ENCODE results near the gene CHPF2. TPM values are rescaled to one million over a fixed set of nuclear protein-coding genes. Genes with fewer than 3 reads are reported as not detected.

Gene CHPF2
- total RNA-seq, 2 donors from 2014 or later: 39.4 to 41.6 TPM

DNA sequence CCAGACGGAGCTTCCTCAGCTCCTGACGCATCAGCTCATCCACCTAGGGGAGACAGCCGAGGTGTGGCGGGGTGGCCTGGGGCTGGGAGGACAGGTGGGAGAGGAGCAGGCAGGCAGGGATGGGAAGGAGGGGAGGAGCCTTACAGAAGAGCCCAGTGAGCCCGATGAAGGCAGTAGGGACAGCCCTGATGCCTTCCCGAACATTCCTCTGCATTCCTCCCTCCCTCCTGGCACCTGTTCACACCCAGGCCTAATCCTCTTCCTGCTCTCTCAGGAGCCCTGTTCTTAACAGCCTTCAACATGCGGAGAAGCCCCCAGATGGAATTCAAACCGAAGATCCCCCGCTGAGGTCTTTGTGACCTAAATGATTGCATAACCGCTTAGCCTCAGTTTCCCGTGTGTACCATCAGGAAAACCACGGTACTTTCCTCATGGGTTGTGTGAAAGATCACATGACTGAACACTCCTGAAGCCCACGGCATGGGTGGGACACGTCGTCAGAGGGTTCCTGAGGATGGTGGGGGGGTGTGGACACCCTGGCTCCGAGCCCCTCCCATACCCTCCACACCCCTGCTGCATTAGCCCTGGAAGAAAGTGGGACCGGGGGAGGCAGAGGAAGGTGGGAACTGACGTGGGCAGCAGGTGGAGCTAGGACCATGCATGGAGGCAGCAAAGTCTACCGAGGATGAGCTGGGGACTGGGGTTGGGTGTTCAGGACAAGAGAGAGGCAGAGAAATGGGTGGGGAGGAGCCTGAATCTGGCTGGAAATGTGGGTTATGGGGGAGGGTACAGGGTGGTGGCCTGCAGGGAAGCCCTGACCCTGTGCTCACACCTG lies 36.5 kb upstream of the CHPF2 start:
- DNase-seq: no peak
- no peak overlapping the region for H3K27ac Mint-ChIP-seq

DNA sequence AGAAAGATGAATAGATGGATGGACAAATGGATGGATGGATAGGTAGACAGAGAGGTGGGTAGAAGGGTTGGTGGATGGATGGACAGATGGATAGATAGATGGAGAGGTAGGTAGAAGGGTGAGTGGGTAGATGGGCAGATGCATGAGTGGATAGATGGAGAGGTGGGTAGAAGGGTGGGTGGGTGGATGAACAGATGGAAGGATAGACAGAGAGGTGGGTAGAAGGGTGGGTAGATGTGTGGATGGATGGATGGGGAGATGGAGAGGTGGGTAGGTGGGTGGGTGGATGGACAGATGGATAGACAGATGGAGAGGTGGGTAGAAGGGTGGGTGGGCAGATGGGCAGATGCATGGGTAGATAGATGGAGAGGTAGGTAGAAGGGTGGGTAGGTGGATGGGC lies 34.4 kb upstream of the CHPF2 start:
- Mint-ChIP-seq H3K4me1 (peaks cover 21% of the 10 kb centered on the region), H3K4me3 (no peak overlapping the region), H3K36me3 (ENCODE audit: low read depth) (no peaks in the 10 kb centered on the region), H3K27ac (no peak overlapping the region), H3K27me3 (no peaks in the 10 kb centered on the region)
- H3K9me3 ChIP-seq (ENCODE audit: control insufficient read depth, low read length, poor library complexity, severe bottlenecking): no peaks in the 10 kb centered on the region
- DNase-seq (no peak), ATAC-seq (no peak)

More for the DNA sequence above, 36.5 kb upstream of the CHPF2 start:
- no peak overlapping the region for H3K4me3 Mint-ChIP-seq
- peaks cover 18% of the 10 kb centered on the region for H3K4me1 Mint-ChIP-seq
- no peaks in the 10 kb centered on the region for H3K36me3 Mint-ChIP-seq (ENCODE audit: low read depth)
- no peak for ATAC-seq
- H3K9me3 ChIP-seq (ENCODE audit: control insufficient read depth, low read length, poor library complexity, severe bottlenecking): no peaks in the 10 kb centered on the region
- no peaks in the 10 kb centered on the region for H3K27me3 Mint-ChIP-seq

DNA sequence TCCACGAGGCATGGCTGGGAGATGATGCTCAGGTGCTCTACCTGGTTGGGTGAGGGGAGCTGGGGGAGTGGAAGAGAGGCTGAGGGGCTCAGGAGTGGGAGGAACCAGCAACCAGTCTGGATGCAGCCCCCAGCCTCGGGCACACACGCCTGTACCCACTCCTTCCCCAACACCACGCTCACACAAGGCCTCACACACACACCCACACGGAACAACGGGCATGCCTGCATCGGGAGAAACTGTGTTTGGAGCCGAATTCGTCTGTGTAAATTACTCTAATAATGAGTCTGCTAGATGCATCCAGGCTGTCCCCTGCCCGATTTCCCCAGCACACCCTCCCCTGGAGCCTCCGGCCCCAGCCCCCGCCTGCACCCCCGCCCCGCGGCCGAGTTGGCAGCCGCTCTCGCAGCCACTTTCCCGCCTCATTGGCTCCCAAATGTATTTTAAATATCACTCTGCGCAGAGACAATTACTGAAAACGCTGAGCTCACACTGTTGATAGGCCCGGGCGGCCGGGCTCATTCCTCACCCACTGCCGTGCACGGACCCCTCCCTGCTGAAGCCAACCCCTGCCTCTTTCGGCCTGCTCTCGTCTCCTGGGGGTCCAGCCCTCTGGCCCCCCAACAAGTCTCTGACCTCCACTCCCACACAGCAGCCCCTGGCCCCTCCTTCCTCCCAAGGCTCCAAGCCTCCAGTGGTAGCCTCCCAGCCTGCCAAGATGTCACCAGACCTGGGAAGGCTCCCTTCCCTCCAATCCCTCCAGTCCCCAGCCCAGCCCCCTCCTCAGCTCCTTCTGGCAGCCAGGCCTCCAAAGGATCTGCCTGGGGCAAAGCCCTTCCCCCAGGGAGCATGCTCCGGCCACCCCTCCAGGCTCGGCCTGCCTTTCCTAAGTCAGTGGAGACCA lies 33.1 kb upstream of the CHPF2 start:
- Mint-ChIP-seq H3K36me3 (ENCODE audit: low read depth) (no peaks in the 10 kb centered on the region), H3K4me3 (no peak overlapping the region), H3K27ac (no peak overlapping the region), H3K27me3 (no peaks in the 10 kb centered on the region), H3K4me1 (peaks cover 12% of the 10 kb centered on the region)
- no peak for ATAC-seq
- H3K9me3 ChIP-seq (ENCODE audit: control insufficient read depth, low read length, poor library complexity, severe bottlenecking): no peaks in the 10 kb centered on the region
- DNase-seq: no peak

DNA sequence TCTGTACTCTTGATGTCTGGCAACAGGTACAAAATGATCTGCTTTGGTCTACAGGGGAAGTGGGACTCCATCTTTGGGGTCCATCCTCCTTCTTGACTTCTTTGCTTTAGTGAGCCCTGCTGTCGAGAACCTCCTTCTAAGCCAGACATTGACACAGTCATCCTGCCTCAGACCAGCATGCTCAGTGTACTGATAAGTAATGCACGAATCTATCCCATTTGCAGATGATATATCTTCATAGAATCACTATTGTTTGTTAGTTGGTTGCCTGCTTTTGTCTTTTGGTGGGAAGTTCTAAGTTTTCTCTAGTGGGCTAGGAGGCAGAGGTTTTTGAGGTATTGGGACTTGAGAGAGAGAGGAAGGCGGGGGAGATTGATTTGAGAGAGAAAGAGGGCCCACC lies 30.9 kb upstream of the CHPF2 start:
- no peaks in the 10 kb centered on the region for H3K9me3 ChIP-seq (ENCODE audit: control insufficient read depth, low read length, poor library complexity, severe bottlenecking)
- no peaks in the 10 kb centered on the region for H3K36me3 Mint-ChIP-seq (ENCODE audit: low read depth)
- ATAC-seq (no peak), DNase-seq (no peak)
- H3K27me3 Mint-ChIP-seq: no peaks in the 10 kb centered on the region
- no peak overlapping the region for H3K4me3 Mint-ChIP-seq
- peak overlapping the region; percentile 57 for H3K27ac Mint-ChIP-seq
- peaks cover 20% of the 10 kb centered on the region for H3K4me1 Mint-ChIP-seq

DNA sequence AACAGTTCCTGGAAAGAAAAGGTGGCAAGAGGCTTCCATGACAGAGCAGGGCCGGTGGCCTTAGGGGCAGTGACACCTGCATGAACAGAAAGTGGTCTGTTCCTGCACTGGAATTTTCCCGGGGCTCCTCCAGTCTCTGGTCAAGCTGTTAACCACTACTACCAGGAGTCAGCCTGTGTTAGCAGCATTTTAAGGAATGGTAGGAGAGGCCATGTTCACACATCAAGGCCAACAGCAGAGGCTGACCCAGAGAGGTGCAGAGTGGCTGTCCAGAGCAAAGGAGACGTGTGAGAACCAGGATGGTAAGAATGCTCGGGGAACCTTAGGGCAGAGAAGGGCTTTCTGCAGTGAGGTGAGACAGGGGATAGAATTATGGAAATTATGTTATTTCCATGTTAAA lies 30.5 kb upstream of the CHPF2 start:
- no peak for ATAC-seq
- no peaks in the 10 kb centered on the region for H3K36me3 Mint-ChIP-seq (ENCODE audit: low read depth)
- no peaks in the 10 kb centered on the region for H3K27me3 Mint-ChIP-seq
- H3K4me3 Mint-ChIP-seq: no peak overlapping the region
- H3K4me1 Mint-ChIP-seq: peaks cover 23% of the 10 kb centered on the region
- H3K9me3 ChIP-seq (ENCODE audit: control insufficient read depth, low read length, poor library complexity, severe bottlenecking): no peaks in the 10 kb centered on the region
- no peak for DNase-seq
- H3K27ac Mint-ChIP-seq: peak overlapping the region; percentile 57

DNA sequence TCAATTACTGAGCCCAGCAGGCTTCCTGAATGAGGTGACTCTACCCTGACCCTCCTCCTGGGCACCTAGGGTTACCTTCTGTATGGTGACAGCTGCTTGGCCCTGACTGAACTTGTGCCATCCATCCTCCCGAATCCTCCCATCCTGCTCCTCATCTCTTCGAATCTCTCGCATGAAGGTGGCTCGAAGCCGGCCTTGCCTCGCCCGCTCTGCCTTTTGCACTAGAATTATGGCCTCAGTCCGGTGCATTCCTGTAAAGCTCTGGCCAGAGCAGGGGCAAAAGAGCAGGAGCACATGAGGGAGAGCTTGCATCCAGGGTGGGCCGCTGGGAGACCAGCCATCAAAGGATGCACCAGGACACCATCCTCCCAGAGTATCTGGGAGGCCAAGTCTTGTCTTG lies 29.4 kb upstream of the CHPF2 start:
- Mint-ChIP-seq H3K36me3 (ENCODE audit: low read depth) (no peaks in the 10 kb centered on the region), H3K4me1 (peaks cover 34% of the 10 kb centered on the region), H3K4me3 (no peak overlapping the region), H3K27me3 (no peaks in the 10 kb centered on the region), H3K27ac (no peak overlapping the region)
- H3K9me3 ChIP-seq (ENCODE audit: control insufficient read depth, low read length, poor library complexity, severe bottlenecking): no peaks in the 10 kb centered on the region
- no peak for ATAC-seq
- no peak for DNase-seq

DNA sequence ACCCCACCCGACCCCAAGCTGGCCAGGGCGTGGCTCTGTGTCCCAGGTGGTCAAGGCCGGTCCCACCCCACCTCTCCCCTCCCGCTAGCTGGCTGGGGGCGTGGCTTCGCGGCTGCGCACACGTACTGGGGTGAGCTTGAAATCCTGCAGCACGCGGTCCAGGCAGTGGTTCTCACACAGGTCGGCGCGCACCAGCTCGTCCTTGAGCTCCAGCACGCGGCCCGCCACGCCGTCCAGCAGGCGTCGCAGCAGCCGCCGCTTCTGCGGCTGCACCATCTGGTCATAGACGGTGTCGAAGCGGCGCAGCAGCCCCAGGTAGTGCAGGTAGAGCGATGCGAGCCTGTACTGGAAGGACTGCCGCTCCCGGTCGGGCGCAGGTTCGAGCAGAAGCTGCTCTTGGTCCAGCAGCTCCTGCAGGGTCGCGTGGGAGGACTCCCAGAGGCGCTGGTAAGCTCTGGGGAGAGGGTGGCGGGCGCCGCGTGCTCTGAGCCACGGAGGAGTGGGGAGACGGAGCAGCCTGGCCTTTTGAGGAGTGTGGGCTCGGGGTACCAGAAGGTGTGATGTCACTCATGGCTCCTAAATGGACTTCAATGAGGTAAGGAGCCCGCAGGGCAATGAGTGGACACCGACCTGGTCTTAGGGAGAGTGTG lies 27.8 kb upstream of the CHPF2 start:
- no peaks in the 10 kb centered on the region for H3K9me3 ChIP-seq (ENCODE audit: control insufficient read depth, low read length, poor library complexity, severe bottlenecking)
- peaks cover 44% of the 10 kb centered on the region for H3K4me1 Mint-ChIP-seq
- no peaks in the 10 kb centered on the region for H3K36me3 Mint-ChIP-seq (ENCODE audit: low read depth)
- no peaks in the 10 kb centered on the region for H3K27me3 Mint-ChIP-seq
- H3K27ac Mint-ChIP-seq: peak overlapping the region; percentile 96
- H3K4me3 Mint-ChIP-seq: peak overlapping the region; percentile 76
- no peak for DNase-seq
- ATAC-seq: no peak

DNA sequence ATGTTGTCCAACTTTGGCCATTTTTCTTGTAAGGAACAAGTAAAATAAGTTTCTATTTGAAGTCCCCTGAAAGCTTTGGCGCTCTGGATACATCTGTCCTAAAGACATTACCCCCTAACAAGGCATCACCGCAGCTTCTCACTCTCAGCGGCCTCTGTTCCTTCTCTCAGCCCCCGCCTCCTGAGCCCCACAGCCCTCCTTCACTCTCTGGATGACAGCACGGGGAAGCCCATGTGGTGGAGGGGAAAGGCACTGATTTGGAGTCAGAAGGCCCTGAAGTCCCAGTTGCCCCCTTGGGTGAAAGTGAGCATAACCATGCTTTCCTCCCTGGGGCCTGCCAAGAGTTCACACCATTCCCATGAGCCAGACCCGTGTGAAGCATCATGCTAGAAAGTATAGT lies 26.6 kb upstream of the CHPF2 start:
- no peak for DNase-seq
- no peaks in the 10 kb centered on the region for H3K36me3 Mint-ChIP-seq (ENCODE audit: low read depth)
- H3K4me3 Mint-ChIP-seq: peak overlapping the region; percentile 76
- H3K9me3 ChIP-seq (ENCODE audit: control insufficient read depth, low read length, poor library complexity, severe bottlenecking): no peaks in the 10 kb centered on the region
- peak overlapping the region; percentile 96 for H3K27ac Mint-ChIP-seq
- ATAC-seq: no peak
- H3K27me3 Mint-ChIP-seq: no peaks in the 10 kb centered on the region
- peaks cover 51% of the 10 kb centered on the region for H3K4me1 Mint-ChIP-seq

DNA sequence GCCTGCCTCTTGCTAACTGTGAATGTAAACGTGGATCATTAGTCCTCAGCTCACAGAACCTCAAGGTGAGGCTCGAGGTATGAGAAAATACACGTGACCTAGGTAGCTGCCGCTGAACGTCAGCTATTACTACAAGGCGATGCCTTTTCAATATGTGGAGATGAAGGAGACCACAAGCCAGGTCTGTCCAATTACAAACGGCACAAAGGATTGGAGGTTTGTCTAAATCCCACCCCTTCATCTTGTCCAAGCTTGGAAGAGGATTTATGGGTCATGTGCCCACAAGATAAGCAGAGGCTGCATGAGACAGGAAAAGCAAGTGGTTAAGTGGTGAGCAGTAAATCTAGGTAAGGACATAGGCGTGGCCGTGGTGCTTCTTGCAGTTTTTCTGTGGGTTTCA lies 25.4 kb upstream of the CHPF2 start:
- Mint-ChIP-seq H3K4me3 (peak overlapping the region; percentile 81), H3K27me3 (no peaks in the 10 kb centered on the region), H3K4me1 (peaks cover 52% of the 10 kb centered on the region), H3K36me3 (ENCODE audit: low read depth) (no peaks in the 10 kb centered on the region), H3K27ac (peak overlapping the region; percentile 96)
- ATAC-seq (peak; percentile 88), DNase-seq (peak in 2 of 3 donors; percentile 22 to 36)
- H3K9me3 ChIP-seq (ENCODE audit: control insufficient read depth, low read length, poor library complexity, severe bottlenecking): no peaks in the 10 kb centered on the region

DNA sequence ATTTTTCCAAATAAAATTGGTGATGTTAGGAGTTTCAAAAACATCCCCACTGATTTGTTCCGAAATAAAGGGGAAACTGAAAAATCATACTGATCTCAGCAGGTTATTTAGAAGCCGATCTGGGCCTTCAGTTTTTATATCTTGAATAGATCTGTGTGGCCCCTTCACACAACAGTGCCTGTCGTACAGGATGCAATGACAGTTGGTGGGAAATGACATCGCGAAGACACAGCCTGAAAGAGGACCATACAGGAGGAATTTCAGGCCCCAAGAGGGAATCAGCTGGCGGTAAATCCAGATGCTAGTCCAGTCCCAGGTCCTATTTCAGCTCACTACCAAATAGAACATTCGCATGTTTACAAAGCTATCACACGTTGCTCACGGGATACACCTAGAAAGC lies 25.0 kb upstream of the CHPF2 start:
- Mint-ChIP-seq H3K27ac (peak overlapping the region; percentile 96), H3K36me3 (ENCODE audit: low read depth) (no peaks in the 10 kb centered on the region), H3K27me3 (no peaks in the 10 kb centered on the region), H3K4me3 (peak overlapping the region; percentile 81), H3K4me1 (peaks cover 53% of the 10 kb centered on the region)
- ATAC-seq: peak; percentile 55
- no peak for DNase-seq
- no peaks in the 10 kb centered on the region for H3K9me3 ChIP-seq (ENCODE audit: control insufficient read depth, low read length, poor library complexity, severe bottlenecking)

DNA sequence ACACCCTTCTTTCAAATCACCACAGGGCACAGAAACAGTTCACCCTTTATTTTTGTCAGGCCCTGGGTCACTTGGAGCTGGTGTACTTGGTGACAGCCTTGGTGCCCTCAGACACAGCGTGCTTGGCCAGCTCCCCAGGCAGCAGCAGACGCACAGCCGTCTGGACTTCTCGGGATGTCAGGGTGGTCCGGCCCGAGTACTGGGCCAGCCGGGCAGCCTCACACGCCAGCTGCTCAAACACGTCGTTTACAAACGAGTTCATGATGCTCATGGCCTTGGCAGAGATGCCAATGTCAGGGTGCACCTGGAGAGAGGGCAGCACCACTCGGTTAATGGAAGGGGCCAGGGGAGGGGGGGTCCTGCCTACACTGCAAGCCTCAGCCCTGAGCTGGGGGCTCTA lies 24.5 kb upstream of the CHPF2 start:
- DNase-seq (no peak), ATAC-seq (no peak)
- H3K27ac Mint-ChIP-seq: peak overlapping the region; percentile 96
- peak overlapping the region; percentile 81 for H3K4me3 Mint-ChIP-seq
- H3K27me3 Mint-ChIP-seq: no peaks in the 10 kb centered on the region
- no peaks in the 10 kb centered on the region for H3K36me3 Mint-ChIP-seq (ENCODE audit: low read depth)
- H3K4me1 Mint-ChIP-seq: peaks cover 53% of the 10 kb centered on the region
- no peaks in the 10 kb centered on the region for H3K9me3 ChIP-seq (ENCODE audit: control insufficient read depth, low read length, poor library complexity, severe bottlenecking)

DNA sequence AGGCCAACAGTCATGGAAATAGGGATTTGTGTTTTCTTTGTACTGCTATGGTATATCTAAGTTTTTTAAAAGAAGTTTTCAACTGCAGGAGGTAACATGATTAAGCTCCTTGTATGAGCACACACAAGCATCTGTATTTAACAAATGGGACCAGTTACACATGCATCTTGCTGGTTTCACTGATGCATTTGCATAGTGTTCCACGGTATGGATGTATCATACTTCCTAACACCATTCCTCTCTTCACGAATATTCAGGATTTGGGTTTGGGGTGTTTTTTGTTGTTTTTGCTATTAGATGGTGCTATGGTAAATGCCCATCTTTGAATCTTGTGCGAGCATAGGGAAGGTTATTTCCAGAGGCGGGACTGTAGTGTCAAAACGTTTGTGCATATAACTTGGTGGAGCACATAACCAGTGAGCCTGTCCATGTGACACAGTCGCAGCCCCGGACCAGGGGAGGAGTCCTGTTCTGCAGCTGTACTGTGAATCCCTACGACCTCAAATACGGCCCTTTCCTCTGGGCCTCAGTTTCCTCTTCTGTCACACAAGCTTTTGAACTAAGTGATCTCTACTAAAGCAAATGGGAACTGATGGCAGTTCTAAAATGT lies 23.9 kb upstream of the CHPF2 start:
- Mint-ChIP-seq H3K27me3 (no peaks in the 10 kb centered on the region), H3K36me3 (ENCODE audit: low read depth) (no peaks in the 10 kb centered on the region), H3K4me1 (peaks cover 53% of the 10 kb centered on the region), H3K4me3 (peak overlapping the region; percentile 12), H3K27ac (peak overlapping the region; percentile 96)
- no peak for DNase-seq
- H3K9me3 ChIP-seq (ENCODE audit: control insufficient read depth, low read length, poor library complexity, severe bottlenecking): no peaks in the 10 kb centered on the region
- ATAC-seq: no peak

DNA sequence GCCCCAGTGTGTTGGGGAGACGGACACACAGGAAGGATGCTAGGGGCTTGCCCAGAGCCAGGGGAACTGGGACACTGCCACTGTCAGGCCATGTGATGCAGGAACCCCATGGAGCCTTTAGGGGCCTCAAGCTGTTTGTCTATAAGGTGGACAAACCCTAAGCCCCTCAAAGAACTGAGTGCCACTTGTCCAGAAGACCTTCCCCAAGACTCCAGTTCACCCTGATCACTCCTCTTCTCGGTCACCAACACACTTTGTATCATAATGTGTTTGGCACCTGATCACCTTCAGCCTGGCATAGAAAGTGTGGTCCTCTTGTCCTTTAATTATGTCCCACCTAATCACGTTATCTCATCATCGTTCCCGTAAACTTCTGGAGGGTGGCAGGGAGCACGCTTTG lies 22.7 kb upstream of the CHPF2 start:
- peaks cover 52% of the 10 kb centered on the region for H3K4me1 Mint-ChIP-seq
- H3K27me3 Mint-ChIP-seq: no peaks in the 10 kb centered on the region

More for the DNA sequence above, 22.7 kb upstream of the CHPF2 start:
- Mint-ChIP-seq H3K27ac (peak overlapping the region; percentile 96), H3K36me3 (ENCODE audit: low read depth) (no peaks in the 10 kb centered on the region), H3K4me3 (peak overlapping the region; percentile 47)
- DNase-seq (no peak), ATAC-seq (no peak)
- no peaks in the 10 kb centered on the region for H3K9me3 ChIP-seq (ENCODE audit: control insufficient read depth, low read length, poor library complexity, severe bottlenecking)

Measured in T-helper 17 cell (primary cell).